GM18498 (cell line): ENCODE measurements around the gene ACOT7.
"Not testable (repeated sequence)": the region's sequence is repeated elsewhere in the genome, so short reads cannot be mapped to it uniquely, and the experiment has no call there.

Source experiments
- ATAC-seq: cut with Tn5 transposase; IDR thresholded peaks from one replicate; pipeline ENCODE4 v1.9.1; 2021; ENCODE audit warnings: mild to moderate bottlenecking, moderate library complexity; ENCODE audit not compliant: unreplicated experiment

ACOT7 gene, protein sequence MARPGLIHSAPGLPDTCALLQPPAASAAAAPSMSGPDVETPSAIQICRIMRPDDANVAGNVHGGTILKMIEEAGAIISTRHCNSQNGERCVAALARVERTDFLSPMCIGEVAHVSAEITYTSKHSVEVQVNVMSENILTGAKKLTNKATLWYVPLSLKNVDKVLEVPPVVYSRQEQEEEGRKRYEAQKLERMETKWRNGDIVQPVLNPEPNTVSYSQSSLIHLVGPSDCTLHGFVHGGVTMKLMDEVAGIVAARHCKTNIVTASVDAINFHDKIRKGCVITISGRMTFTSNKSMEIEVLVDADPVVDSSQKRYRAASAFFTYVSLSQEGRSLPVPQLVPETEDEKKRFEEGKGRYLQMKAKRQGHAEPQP

DNA sequence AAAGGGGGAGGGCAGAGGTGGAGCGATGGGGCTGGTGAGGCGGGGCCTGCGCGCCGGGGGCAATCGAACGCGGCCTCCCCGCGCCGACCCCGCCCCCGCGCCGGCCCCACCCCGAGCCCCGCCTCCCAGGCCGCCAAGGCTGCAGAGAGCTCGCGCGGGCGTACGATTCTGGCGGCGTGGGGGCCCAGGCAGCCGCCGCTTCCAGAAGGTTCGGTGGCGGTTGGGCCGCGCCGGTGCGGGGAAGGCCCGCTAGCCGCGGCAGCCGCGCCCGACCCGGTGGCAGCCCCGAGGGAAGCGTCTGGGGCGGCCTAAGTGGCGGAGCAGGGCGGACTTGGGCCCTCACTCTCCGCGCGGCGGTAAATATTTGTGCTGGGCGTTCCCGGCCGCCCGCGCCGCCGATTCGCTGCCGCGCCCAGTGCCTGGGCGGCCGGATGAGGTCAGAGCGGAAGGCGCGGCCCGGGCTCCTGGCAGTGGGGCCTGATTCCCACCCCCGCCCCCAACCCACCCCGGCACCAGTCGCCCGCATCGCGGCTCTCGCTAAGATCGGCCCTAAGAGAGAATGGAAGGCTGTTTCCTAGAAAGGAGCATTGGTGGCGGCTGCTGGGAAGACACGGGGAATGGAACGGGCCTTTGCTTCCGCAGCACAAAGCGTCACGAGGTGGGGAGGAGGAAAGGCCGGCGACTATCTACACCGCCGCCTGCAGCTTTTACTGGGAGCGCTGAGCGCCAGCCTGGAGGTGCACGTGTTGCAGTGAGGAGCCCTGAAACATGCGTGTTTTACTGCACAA, at the start of gene ACOT7:
Gene ACOT7, minus strand, starts transcription at position 368 of the 788 bp plus-strand sequence. CDS start 368 bp downstream, outside the sequence.
- peak; percentile 87 for ATAC-seq

DNA sequence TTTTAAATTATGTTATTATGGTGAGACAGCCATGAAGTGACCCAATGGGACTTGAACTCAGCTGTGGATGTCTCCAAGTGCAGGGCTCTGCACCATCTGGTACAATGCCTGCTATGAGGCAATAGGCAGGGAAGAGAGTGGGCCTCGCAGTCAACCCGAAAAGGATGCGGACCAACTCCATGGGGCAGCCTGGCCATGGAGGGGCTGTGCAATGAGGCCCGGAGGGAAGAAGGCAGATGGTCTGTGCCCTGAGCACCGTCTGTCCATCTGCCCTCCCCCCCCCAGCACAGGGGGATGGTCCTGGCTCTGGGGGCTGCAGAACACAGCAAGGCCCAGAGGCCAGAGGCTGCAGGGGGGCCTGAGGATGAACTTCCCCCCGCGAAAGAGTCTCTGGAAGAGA, 48.0 kb upstream of the ACOT7 start:
- ATAC-seq: no peak

DNA sequence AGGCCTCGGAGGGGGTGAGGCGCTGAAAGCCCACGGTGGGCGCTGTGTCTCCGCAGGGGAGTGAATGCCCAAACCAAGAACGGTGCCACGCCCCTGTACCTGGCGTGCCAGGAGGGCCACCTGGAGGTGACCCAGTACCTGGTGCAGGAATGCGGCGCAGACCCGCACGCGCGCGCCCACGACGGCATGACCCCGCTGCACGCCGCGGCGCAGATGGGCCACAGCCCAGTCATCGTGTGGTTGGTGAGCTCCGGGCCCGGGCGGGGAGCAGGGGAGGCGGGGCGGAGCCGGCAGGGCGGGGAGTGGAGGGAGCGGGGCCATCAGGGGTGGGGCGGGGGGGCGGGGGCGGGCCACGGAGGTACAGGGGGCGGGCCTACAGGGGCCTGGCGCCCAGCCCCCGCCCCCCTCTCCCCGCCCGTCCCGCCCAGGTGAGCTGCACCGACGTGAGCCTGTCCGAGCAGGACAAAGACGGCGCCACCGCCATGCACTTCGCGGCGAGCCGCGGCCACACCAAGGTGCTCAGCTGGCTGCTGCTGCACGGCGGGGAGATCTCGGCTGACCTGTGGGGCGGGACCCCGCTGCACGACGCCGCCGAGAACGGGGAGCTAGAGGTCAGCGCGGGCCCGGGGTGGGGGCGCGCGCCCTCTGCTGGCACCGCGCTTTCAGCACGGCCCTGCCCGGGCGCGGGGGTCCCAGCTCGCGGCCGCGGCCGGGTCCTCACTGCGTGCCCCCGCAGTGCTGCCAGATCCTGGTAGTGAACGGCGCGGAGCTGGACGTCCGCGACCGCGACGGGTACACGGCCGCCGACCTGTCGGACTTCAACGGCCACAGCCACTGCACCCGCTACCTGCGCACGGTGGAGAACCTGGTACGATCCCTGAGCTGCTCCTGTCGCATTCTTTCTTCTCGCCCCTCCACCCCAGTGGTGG, 46.9 kb upstream of the ACOT7 start:
- peak; percentile 52 for ATAC-seq

DNA sequence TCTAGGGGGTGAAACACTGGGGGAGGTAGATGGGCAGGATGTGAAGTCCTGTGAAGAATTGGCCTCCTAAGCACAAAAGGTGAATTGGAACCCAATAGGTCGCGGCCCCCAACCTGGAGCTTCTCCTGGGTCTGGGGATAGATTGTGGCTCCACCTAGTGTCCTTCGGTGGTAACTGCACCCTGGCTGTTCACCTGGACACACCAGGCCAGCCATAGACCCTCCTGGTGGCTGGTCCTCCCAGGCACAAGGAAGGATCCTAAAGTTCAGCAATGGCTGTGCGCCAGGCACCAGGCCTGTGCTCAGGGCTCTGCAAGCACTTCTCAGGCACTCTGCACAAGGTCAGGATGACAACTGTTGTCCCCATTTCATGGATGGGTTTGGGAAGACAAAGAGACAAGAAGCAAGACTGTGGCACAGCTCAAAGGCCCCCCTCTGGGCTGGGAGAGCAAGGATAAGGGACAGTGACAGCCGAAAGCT, 44.5 kb upstream of the ACOT7 start:
- no peak for ATAC-seq

DNA sequence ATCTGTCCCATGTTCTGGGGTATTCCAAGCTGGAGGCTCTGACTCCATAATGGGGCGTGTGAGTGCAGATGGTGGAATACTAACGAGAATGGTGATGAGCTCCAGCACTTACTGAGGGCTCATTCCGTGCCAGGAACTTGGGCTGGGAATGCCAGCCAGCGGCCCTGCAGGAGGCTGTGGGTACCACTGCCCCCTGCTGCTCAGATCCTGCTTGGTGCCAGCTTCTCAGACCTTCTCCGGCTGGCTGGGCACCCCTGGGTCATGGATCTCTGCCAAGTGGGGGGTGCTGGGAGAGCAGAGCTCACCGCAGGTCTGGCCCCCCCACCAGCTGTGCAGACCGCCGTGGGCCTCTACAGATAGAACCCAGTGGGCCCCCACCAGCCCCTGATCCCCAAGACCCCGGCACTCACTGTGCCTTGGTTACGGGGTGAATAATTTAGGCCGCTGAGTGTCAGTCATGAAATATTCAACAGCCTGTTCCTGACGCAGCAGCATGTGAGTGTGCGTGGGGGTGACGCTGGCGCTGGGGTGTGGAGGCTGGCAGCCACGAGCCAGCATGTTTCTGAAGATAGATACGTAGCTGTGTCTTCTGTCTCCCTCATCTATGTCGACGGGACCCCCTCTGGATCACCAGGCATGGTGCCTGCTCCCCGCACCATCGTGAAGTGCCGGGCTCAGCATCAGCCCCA, 43.6 kb upstream of the ACOT7 start:
- ATAC-seq: not testable (repeated sequence)

DNA sequence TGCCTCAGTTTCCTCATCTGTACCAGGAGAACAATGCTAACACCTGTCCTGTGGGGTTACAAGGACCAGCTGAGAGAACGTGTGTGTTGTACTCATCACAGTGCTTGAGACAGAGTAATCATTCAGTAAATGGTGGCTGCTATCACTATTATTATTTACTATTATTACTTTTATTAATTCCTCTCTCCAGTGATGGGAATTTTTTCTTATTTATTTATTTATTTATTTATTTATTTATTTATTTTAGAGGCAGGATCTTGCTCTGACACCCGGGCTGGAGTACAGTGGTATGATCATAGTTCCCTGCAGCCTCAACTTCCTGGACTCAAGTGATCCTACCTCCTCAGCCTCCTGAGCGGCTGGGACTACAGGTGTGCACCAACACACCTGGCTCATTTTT, 42.7 kb upstream of the ACOT7 start:
- ATAC-seq: not testable (repeated sequence)

DNA sequence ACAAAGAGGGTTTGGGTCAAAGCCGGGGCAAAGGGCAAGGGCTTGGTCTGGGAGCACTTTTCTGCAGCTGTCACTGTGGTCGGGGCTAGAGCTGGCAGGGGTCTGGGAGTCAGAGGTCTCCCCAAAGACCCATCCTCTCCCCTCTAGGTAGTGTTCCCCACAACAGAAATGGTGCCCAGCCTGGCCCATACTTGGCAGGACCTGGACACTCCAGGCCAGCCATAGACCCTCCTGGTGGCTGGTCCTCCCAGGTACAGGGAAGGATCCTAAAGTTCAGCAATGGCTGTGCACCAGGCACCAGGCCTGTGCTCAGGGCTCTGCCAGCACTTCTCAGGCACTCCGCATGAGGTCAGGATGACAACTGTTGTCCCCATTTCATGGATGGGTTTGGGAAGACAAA, 42.0 kb upstream of the ACOT7 start:
- ATAC-seq: no peak

DNA sequence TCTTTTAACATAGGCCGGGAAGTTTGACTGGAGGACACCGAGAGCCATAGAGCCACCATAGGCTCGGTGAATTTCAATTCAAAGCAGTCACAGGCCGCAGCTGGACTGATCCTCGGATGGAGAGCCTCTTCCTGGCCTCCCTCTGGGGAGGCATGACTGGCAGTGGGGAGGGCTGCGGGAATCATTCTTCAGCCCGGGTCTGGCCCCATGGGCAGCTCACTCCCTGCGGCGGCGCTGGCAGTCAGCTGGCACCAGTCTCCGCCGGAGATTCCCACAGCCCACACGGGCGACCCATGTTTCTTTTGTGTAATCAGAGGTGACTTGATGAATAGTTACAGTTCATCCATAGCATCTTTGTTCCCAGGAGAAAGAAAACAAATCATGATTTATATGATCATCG, 41.6 kb upstream of the ACOT7 start:
- no peak for ATAC-seq

DNA sequence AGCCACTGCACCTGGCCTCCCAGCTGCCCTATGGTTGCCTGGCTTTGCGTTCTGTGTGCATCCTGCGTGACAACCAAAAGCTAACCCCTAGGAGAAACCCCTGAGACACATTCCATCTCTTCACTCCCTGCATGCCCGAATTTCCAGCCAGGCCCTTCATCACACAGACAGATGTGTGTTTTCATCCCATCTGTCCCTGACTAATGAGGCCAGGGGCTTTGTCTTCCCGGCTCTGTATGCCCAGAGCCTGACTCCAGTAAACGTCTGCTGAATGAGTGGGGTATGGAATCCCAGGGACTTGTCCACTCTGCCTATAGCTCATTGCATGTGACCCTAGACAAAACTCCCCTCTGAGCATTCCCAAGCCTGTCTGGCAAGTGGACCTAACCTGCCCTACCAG, 40.6 kb upstream of the ACOT7 start:
- ATAC-seq: no peak

DNA sequence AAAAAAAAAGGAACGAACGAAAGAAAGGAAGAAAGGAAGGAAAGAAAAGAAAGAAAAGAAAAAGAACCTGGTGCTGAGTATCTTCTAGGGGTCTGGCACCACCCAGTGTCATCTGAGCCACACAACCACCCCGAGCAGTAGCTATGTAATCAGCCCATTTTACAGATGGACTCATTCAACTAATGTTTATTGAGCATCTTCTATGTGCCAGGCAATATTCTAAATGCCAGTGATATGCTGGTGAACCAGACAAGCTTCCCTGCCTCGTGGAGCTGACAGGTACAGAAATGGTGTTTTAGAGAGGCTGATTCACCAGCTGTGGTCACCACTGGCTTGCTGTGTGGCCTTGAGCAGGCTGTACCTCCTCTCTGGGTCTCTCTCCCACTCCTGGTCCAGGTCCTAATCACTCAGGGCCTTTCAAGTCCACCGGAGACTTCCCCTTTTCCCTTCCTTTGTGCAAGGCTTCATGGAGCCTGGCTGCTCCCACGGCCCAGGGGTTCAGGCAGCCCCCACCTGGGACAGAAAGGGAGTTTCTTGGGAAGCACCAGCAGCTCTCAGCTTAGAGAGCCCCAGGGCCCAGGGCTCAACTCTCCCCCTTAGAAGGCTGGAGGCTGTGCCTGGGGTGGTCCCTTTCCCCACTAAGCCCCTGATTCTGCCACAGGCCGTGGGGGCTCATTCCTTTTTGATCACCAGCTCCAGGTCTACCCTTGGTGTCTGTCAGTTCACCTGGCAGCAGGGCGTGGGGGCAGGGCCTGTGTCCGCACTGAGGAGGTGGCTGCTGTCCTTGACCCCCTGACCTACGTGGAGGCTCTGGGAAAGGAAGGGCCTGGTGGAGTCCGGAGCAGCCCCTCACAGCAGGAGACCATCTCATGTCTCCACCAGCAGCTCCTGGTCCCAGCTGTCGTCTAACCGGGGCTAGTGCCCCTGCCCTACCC, 38.3 kb upstream of the ACOT7 start:
- not testable (repeated sequence) for ATAC-seq

DNA sequence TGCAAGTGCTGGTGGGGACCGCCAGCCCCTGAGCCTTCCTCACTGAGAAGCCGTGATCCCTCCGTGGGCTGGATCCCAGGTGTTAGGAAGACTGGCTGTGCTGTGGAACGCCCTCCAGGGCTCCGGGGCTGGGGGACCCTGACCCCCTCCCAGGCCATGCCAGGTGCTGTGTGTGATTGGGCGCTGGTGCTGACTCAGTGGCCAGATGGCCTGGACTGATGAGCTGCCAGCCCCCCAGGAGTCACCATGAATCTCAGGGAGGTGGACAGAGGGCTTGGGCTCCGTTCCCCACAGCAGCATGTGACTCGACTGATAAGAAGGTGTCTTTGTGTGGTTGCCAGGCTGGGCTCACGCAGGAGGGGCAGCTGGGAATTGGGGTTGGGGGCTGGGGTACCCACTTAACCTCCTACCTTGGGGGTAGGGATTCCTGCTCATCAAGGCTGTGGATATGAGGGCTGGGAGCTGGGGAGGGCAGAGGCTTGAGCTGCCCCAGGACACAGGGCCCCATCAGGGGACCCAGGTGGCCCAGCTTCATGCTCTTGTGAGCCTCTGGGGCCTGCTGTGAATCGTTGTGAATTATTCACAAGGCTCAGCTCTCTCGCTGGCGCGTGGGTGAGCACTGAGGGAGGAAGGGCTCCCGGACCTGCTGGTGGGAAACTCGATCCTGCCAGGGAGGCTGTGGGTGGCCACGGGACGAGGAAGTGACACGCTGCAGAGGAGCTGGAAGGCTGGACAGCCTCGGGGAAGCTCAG, 36.3 kb upstream of the ACOT7 start:
- ATAC-seq: not testable (repeated sequence)

DNA sequence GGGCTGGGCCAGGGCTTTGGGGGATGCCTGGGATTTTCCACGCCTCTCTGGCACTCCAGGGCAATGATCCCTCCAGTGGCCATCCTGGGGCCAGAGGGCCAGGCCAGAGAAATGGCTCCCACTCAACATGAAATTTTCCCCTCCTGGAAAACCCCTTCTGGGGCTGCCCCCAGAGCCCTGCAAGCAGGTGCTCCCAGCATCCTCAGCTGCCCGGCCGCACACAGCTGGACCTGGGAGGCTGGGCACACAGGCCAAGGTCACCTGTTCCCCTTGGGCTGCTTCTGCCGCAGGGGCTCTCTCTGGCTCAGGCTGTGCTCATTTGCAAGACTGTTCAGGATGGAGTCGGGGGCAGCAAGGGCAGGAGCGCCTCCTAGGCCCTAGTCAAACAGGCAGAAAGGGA, 34.9 kb upstream of the ACOT7 start:
- not testable (repeated sequence) for ATAC-seq

DNA sequence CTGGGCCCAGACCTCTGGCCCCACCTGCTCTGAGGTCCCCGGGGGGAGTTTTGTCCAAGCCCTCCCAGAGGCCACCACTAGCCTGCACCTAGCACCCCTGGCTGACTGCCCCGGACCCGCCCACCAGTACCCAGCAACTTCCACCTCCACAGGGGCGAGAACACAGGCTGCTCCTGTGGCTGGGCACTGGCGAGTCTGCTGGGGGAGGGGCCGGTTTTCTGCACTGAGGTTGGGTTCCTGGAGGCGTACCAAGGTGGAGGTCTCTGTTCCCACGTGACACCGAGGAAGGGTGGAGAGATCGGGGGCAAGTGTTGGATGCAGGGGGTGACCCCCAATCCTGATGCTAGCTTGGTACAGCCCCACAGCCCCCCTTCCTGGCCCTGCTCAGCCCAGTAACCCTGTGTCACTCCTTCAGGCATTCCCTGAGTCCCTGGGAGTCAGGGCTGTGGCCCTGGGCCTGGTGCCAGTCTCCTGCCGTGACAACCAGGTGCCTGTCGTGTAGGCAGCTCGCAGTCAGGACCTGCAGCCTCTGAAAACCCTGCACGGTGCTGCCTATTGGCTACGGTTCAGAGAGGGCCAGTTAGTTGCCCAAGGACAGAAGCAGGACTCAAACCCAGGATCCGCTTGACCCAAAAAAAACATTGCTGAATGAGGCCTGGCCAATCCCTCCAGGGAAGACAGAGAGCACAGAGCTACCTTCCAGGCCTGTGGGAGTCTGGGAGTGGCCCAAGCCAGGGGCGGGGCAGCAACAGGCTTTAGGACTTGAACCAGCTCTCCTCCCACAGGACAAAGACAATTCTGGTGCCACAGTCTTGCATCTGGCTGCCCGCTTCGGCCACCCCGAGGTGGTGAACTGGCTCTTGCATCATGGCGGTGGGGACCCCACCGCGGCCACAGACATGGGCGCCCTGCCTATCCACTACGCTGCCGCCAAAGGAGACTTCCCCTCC, 34.1 kb upstream of the ACOT7 start:
- ATAC-seq: no peak

DNA sequence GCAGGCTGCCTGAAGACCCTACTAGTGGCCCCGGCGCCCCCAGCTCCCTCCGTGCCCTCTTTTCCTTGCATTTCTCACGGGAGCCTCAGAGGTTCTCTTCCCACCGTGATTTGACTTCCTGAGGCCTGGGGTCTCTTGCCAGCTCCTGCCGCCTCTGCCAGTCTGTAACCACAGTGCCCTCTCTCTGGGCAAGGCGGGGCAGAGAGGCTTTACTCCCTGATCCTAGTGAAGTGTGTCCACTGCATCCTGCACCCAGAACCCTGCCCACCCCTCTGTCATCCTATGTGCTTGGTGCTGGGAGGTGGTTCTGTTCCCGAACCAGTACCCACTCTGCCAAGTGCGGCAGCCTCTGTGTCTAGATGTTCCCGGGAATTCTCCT, 33.4 kb upstream of the ACOT7 start:
- ATAC-seq: no peak

DNA sequence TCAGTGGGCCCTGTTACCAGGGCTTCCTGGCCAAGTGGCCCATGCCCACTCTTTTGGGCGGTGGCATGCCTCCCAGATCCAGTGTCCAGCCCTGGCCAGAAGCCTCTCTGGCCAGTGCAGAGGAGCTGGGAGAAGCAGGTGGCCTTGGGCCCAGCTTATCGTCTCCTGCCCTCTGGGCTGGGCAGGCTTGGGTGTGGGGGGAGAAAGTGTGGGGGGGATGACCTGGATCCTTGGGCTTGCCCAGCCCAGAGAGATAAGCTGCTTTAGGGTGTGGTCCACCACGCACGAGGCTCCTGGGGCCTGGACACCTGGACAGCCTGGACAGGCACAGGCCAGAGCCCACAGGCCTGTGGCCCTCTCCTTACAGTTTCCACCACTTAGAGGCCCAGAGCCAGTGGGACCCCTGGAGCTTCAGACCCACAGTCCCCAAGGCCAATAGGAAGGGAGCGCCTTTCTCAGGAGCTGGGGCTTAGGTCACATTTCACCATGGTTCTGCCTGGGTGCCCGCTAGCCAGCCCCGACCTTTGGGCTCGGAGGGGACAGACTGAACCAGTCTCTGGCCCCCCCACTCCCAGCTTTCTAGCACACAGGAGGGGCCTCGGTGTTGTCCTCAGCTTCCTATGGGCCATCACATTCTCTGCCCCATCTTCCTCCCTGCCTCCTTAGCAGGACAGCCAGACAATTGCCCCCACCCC, 32.9 kb upstream of the ACOT7 start:
- ATAC-seq: no peak

DNA sequence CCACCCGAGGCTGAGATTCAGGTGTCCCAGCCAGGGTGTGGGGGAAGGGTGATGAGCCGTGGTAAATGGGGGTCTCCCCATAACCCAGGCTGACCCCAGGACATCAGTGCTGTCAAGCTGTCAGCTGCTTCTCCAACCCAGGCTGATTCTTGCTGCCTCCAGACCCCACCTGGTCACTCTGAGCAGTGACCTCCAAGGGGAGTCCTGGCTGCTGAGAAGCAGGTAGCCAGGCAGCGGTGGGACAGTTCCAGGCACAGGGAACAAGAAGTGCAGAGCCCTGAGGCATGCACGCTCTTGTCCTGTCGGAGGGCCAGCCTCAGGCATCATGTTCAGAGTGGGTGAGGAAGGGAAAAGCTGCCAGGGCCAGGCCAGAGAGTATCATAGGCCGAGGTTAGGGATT, 32.1 kb upstream of the ACOT7 start:
- ATAC-seq: no peak
